PC-9 (cell line): ENCODE results near the gene ABCA7. TPM values are rescaled to one million over a fixed set of nuclear protein-coding genes. Genes with fewer than 3 reads are reported as not detected.

Experiments
- BruUV-seq: library from RNA; stranded (reverse); fragments of 400-500 nt; replicated peaks from 2 replicates; lab custom pipeline; 2021; lab: Mats Ljungman, UMichigan
- CTCF ChIA-PET: fragments of 300-600 bp; sonication (Branson Sonifier 250); formaldehyde crosslinking; loops from one replicate; lab custom pipeline; 2022; ENCODE audit warnings: antibody characterized with exemption; lab: Charles Lee
- POLR2A ChIA-PET: fragments of 300-600 bp; sonication (Branson Sonifier 250); formaldehyde crosslinking; loops from one replicate; lab custom pipeline; 2022; ENCODE audit warnings: antibody characterized with exemption; ENCODE audit not compliant: unreplicated experiment; lab: Charles Lee
- DNase-seq, 2 experiments: peaks; one replicate each; pipeline versions ENCODE4 v3.0.0 to v3.0.0-alpha.2; 2015 to 2022; ENCODE audit warnings: mixed read lengths in 1 of 2
- H2AFZ ChIP-seq: fragments of 200-600 bp; sonication (generic); 2 replicates; pipeline ENCODE4 v1.8.1; 2017; ENCODE audit warnings: antibody characterized with exemption
- H3F3A ChIP-seq: fragments of 200-600 bp; sonication (generic); 2 replicates; pipeline ENCODE4 v1.8.1; 2017; ENCODE audit warnings: antibody characterized with exemption, mild to moderate bottlenecking, low read depth; ENCODE audit not compliant: insufficient read depth
- H3K27ac ChIP-seq: fragments of 200-600 bp; sonication (generic); 2 replicates; pipeline ENCODE4 v1.6.1; 2016; ENCODE audit warnings: mixed run types
- H3K27me3 ChIP-seq: fragments of 200-600 bp; sonication (generic); 2 replicates; pipeline ENCODE4 v1.6.1; 2016; ENCODE audit warnings: low read depth, mixed run types; ENCODE audit not compliant: insufficient read depth
- H3K36me3 ChIP-seq: fragments of 200-600 bp; sonication (generic); 2 replicates; pipeline ENCODE4 v1.6.1; 2016; ENCODE audit warnings: low read depth, mixed run types
- H3K4me1 ChIP-seq: fragments of 200-600 bp; sonication (generic); replicated peaks from 2 replicates; pipeline ENCODE4 v1.6.1; 2016; ENCODE audit warnings: mixed run types; ENCODE audit not compliant: insufficient read depth
- H3K4me2 ChIP-seq: fragments of 200-600 bp; sonication (generic); 2 replicates; pipeline ENCODE4 v1.6.1; 2017; ENCODE audit warnings: mixed run types
- H3K4me3 ChIP-seq: fragments of 200-600 bp; sonication (generic); 2 replicates; pipeline ENCODE4 v1.6.1; 2016; ENCODE audit warnings: mixed run types
- H3K79me2 ChIP-seq: fragments of 200-600 bp; sonication (generic); 2 replicates; pipeline ENCODE4 v1.6.1; 2017; ENCODE audit warnings: low read depth, mixed run types
- H3K9me2 ChIP-seq: fragments of 200-600 bp; sonication (generic); 2 replicates; pipeline ENCODE4 v1.8.1; 2017; ENCODE audit warnings: mild to moderate bottlenecking; ENCODE audit not compliant: insufficient read depth
- H3K9me3 ChIP-seq: fragments of 200-600 bp; sonication (generic); 2 replicates; pipeline ENCODE4 v1.8.1; 2016; ENCODE audit warnings: low read depth; ENCODE audit not compliant: insufficient read depth
- H4K20me1 ChIP-seq: fragments of 200-600 bp; sonication (generic); 2 replicates; pipeline ENCODE4 v1.8.1; 2017; ENCODE audit not compliant: insufficient read depth
- CTCF ChIP-seq: fragments of 200-600 bp; sonication (generic); conservative IDR thresholded peaks from 2 replicates; pipeline ENCODE4 v1.6.1; 2017; ENCODE audit warnings: mixed run types, antibody characterized with exemption, mild to moderate bottlenecking, moderate library complexity
- EZH2 ChIP-seq: fragments of 200-600 bp; sonication (generic); IDR thresholded peaks from 2 replicates; pipeline ENCODE4 v1.8.0; 2017; ENCODE audit warnings: antibody characterized with exemption, low read depth
- intact Hi-C: fragments of 100-400 bp; cut with micrococcal nuclease; formaldehyde crosslinking; loops from one replicate; pipeline ENCODE4 v1.10.0; 2022; ENCODE audit not compliant: unreplicated experiment
- total RNA-seq: library from RNA; stranded (reverse); gene quantifications from 2 replicates; pipeline ENCODE4 v1.2.3, GENCODE V29; 2021

The ABCA7 gene
- total RNA-seq, 1 experiment from 2014 or later: 29.9 TPM

GRCh38 chr19:1047696-1048147, 7.8 kb downstream of the ABCA7 start:
- TF ChIP-seq EZH2 (no peak), CTCF (no peak)
- no peak overlapping the region for H3K4me2 ChIP-seq
- no peak overlapping the region for H3K27ac ChIP-seq
- H3K9me2 ChIP-seq: no peaks in the 10 kb centered on the region
- H3F3A ChIP-seq: peaks cover 20% of the 10 kb centered on the region
- CTCF ChIA-PET: no interaction called here
- H3K36me3 ChIP-seq: no peaks in the 10 kb centered on the region
- H3K9me3 ChIP-seq: no peaks in the 10 kb centered on the region
- intact Hi-C loops: no loop called here
- H4K20me1 ChIP-seq: no peaks in the 10 kb centered on the region
- no TSS peak for BruUV-seq
- DNase-seq: no peak
- H3K4me1 ChIP-seq: no peaks in the 10 kb centered on the region
- H3K27me3 ChIP-seq: no peaks in the 10 kb centered on the region
- no peak overlapping the region for H3K4me3 ChIP-seq
- H2AFZ ChIP-seq: no peak overlapping the region
- POLR2A ChIA-PET: interaction anchor here (0.5 to 0.6 kb wide), 2 partner anchors 57 to 64 kb away, joined by 7 to 14 read pairs; no protein-coding TSS in a partner anchor
- H3K79me2 ChIP-seq: no peaks in the 10 kb centered on the region

GRCh38 chr19:1049106-1049505, 9.2 kb downstream of the ABCA7 start:
- BruUV-seq: no TSS peak
- H3F3A ChIP-seq: peaks cover 19% of the 10 kb centered on the region
- no peaks in the 10 kb centered on the region for H3K4me1 ChIP-seq
- POLR2A ChIA-PET: no interaction called here
- no peak overlapping the region for H3K4me2 ChIP-seq
- H3K27me3 ChIP-seq: no peaks in the 10 kb centered on the region
- no peaks in the 10 kb centered on the region for H3K9me3 ChIP-seq
- H3K79me2 ChIP-seq: no peaks in the 10 kb centered on the region
- no peak overlapping the region for H3K27ac ChIP-seq
- CTCF ChIA-PET: no interaction called here
- H3K36me3 ChIP-seq: no peaks in the 10 kb centered on the region
- no peak overlapping the region for H2AFZ ChIP-seq
- H4K20me1 ChIP-seq: no peaks in the 10 kb centered on the region
- no peaks in the 10 kb centered on the region for H3K9me2 ChIP-seq
- no peak for DNase-seq
- H3K4me3 ChIP-seq: no peak overlapping the region
- TF ChIP-seq EZH2 (no peak), CTCF (no peak)
- intact Hi-C loops: no loop called here

GRCh38 chr19:1049800-1050199, 9.9 kb downstream of the ABCA7 start:
- CTCF ChIA-PET: interaction anchor here (0.8 kb wide), 1 partner anchor 53 kb away, joined by 4 read pairs; no protein-coding TSS in a partner anchor
- POLR2A ChIA-PET: no interaction called here
- H3K27me3 ChIP-seq: no peaks in the 10 kb centered on the region
- no peaks in the 10 kb centered on the region for H3K4me1 ChIP-seq
- no peak for DNase-seq
- H3K4me3 ChIP-seq: no peak overlapping the region
- no peaks in the 10 kb centered on the region for H3K9me2 ChIP-seq
- H4K20me1 ChIP-seq: no peaks in the 10 kb centered on the region
- H3F3A ChIP-seq: peaks cover 12% of the 10 kb centered on the region; the same call in 1 of the 2 replicates
- H2AFZ ChIP-seq: no peak overlapping the region
- H3K27ac ChIP-seq: no peak overlapping the region
- intact Hi-C loops: no loop called here
- no peak overlapping the region for H3K4me2 ChIP-seq
- no peaks in the 10 kb centered on the region for H3K36me3 ChIP-seq
- no peaks in the 10 kb centered on the region for H3K79me2 ChIP-seq
- no peaks in the 10 kb centered on the region for H3K9me3 ChIP-seq
- BruUV-seq: no TSS peak
- TF ChIP-seq CTCF (no peak), EZH2 (no peak)
